Activated T-helper 17 cell treated with anti-CD3 and anti-CD28 coated beads, Interleukin-2, amount 50 U/mL, for 72 hours (primary cell): ENCODE measurements around the gene LRTM2. TPM values are rescaled to one million over a fixed set of nuclear protein-coding genes. Genes with fewer than 3 reads are reported as not detected.
A peak's percentile ranks its signal among the peaks of the same experiment; 100 is the strongest.

Experiments
- ATAC-seq: fragments of 150-1000 bp; cut with Tn5 transposase; replicated peaks from 2 replicates; pipeline ENCODE4 v1.10.0; 2021; ENCODE audit warnings: mild to moderate bottlenecking, moderate library complexity
- H3K27ac Mint-ChIP-seq: one replicate; pipeline ENCODE4 v1.8.0; 2022; ENCODE audit warnings: mixed read lengths
- H3K27me3 Mint-ChIP-seq: one replicate; pipeline ENCODE4 v1.8.0; 2022; ENCODE audit warnings: mixed read lengths
- H3K36me3 Mint-ChIP-seq: one replicate; pipeline ENCODE4 v1.8.0; 2022; ENCODE audit warnings: low read depth, mild to moderate bottlenecking, mixed read lengths
- H3K4me1 Mint-ChIP-seq: one replicate; pipeline ENCODE4 v1.8.0; 2022; ENCODE audit warnings: mixed read lengths
- H3K4me3 Mint-ChIP-seq: one replicate; pipeline ENCODE4 v1.8.0; 2022; ENCODE audit warnings: mild to moderate bottlenecking, mixed read lengths
- H3K9me3 Mint-ChIP-seq: one replicate; pipeline ENCODE4 v1.8.0; 2022; ENCODE audit warnings: mixed read lengths
- total RNA-seq, 2 donors: library from RNA; stranded (reverse); gene quantifications; one replicate each; pipeline ENCODE4 v1.2.3, GENCODE V29; 2022

Gene LRTM2
- total RNA-seq = not detected

- Mint-ChIP-seq H3K4me3 (no peak within 1 kb of the TSS), H3K4me1 (no peaks in the 10 kb centered on the region), H3K36me3 (no peaks in the 10 kb centered on the region), H3K27ac (no peak within 1 kb of the TSS), H3K27me3 (peaks cover 27% of the 10 kb centered on the region), H3K9me3 (no peaks in the 10 kb centered on the region)
- no peak for ATAC-seq
Observed at GRCh38 chr12:1820191-1820895, at the start of gene LRTM2. Gene LRTM2, plus strand, starts transcription at chr12:1820565. Its CDS starts 7,584 bp downstream, at chr12:1828149.

DNA sequence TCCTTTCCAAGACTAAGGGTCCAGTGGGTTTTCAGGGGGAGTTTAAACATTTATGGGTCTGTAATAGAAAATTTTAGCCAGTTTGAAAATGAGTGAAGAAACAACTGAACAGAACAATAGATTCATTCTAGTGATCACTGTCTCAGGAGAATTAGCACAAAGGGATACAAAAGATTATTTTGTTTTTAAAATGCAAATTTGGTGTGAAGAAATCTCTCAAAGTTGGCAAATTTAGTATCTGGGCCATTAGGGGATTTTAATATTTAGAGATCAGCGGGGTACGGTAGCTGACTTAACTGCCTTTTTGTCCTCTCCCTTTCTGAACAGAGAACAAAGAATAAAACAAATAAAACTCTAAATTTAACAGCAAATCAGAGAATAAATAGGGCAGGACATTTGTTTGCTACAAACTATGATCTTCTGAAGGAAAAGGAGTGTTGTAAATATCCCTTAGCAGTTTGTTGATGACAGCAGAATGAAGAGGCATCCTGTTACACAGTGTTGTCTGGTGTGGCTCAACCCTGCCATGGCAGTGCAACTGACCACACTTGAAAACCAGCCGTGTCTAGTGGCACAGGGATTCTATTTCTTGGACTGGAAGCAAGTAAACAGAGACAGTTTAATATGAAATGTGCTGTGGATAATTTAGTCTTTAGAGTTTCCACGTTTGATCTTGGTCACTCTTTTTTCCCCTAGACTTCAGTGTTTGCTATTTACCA is 46.3 kb upstream of the LRTM2 start:
- peaks cover 15% of the 10 kb centered on the region for H3K4me1 Mint-ChIP-seq
- peaks cover 82% of the 10 kb centered on the region for H3K36me3 Mint-ChIP-seq
- H3K27me3 Mint-ChIP-seq = no peaks in the 10 kb centered on the region
- H3K27ac Mint-ChIP-seq = no peak overlapping the region
- no peak overlapping the region for H3K4me3 Mint-ChIP-seq
- H3K9me3 Mint-ChIP-seq = no peaks in the 10 kb centered on the region
- no peak for ATAC-seq

GRCh38 chr12:1776170-1776921 is 44.0 kb upstream of the LRTM2 start:
- Mint-ChIP-seq H3K9me3 (no peaks in the 10 kb centered on the region), H3K36me3 (peaks cover 81% of the 10 kb centered on the region), H3K27me3 (no peaks in the 10 kb centered on the region), H3K27ac (peak overlapping the region; percentile 12), H3K4me1 (peaks cover 15% of the 10 kb centered on the region), H3K4me3 (no peak overlapping the region)
- ATAC-seq = no peak

DNA sequence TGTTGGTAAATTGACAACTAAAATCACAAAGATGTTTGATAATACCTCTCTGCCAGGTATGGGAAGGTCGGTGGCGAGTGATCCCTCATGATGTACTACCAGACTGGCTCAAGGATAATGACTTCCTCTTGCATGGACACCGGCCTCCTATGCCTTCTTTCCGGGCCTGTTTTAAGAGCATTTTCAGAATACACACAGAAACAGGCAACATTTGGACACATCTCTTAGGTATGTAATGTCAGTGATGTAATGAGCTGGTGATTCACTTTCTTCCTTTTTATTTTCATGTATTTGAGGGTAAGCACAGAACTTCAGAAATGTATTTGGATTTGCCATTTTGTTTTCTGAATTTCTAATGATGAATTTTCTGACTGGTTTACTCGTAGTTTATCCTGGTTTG is 42.6 kb upstream of the LRTM2 start:
- Mint-ChIP-seq H3K27me3 (no peaks in the 10 kb centered on the region), H3K9me3 (no peaks in the 10 kb centered on the region), H3K4me1 (peaks cover 15% of the 10 kb centered on the region), H3K4me3 (no peak overlapping the region), H3K36me3 (peaks cover 74% of the 10 kb centered on the region), H3K27ac (no peak overlapping the region)
- ATAC-seq = no peak

GRCh38 chr12:1778911-1779310 is 41.5 kb upstream of the LRTM2 start:
- peaks cover 15% of the 10 kb centered on the region for H3K4me1 Mint-ChIP-seq
- H3K27ac Mint-ChIP-seq = no peak overlapping the region
- H3K4me3 Mint-ChIP-seq = no peak overlapping the region
- H3K9me3 Mint-ChIP-seq = no peaks in the 10 kb centered on the region
- no peaks in the 10 kb centered on the region for H3K27me3 Mint-ChIP-seq
- no peak for ATAC-seq
- peaks cover 74% of the 10 kb centered on the region for H3K36me3 Mint-ChIP-seq

DNA sequence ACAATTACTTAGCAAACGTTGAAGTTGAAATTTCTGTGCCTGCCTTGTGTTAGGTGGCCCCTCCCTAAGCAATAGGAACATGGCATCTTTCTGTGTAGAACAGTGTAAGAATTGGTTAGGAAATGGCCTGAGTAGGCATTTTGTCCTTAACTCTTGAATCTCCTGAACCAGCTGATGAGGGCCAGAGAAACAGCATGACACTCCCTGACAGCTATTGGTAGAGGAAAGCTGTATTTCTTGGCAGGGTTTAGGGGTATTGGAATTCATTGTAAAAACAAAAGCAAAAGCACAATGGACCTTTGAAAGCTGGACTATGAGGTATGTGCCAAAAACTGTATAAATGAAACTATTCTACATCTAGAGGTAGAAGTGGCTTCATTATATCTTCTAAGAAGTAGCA is 40.6 kb upstream of the LRTM2 start:
- Mint-ChIP-seq H3K36me3 (peaks cover 74% of the 10 kb centered on the region), H3K27me3 (no peaks in the 10 kb centered on the region), H3K4me1 (peaks cover 10% of the 10 kb centered on the region), H3K27ac (no peak overlapping the region), H3K4me3 (no peak overlapping the region), H3K9me3 (no peaks in the 10 kb centered on the region)
- ATAC-seq = no peak

GRCh38 chr12:1781772-1782171 is 38.6 kb upstream of the LRTM2 start:
- ATAC-seq = no peak
- Mint-ChIP-seq H3K27me3 (no peaks in the 10 kb centered on the region), H3K4me1 (peaks cover 5% of the 10 kb centered on the region), H3K9me3 (no peaks in the 10 kb centered on the region), H3K36me3 (peaks cover 72% of the 10 kb centered on the region), H3K27ac (no peak overlapping the region), H3K4me3 (no peak overlapping the region)

GRCh38 chr12:1782215-1782614 is 38.1 kb upstream of the LRTM2 start:
- Mint-ChIP-seq H3K4me1 (peaks cover 5% of the 10 kb centered on the region), H3K27me3 (no peaks in the 10 kb centered on the region), H3K4me3 (no peak overlapping the region), H3K9me3 (no peaks in the 10 kb centered on the region), H3K27ac (no peak overlapping the region), H3K36me3 (peaks cover 69% of the 10 kb centered on the region)
- no peak for ATAC-seq

DNA sequence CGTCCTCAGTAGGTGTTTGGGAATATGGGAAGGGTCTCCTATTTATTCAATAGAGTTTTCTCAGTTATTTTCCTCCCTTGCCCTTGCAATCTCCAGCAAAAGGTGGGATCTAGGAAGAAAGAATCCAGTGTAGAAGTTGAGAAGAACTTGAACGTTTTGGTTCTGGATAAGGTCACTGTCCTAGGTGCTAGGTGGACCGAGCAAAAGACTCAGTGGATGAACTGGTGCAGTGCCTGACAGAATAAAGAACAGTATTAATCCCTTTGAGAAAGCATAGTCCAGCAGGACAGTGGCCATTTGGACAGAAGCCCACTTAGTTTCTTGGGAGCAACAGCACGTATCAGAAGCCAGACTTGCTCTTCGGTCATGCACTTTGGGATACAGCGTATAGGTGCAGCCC is 32.7 kb upstream of the LRTM2 start:
- Mint-ChIP-seq H3K27me3 (no peaks in the 10 kb centered on the region), H3K4me1 (peaks cover 15% of the 10 kb centered on the region), H3K9me3 (no peaks in the 10 kb centered on the region), H3K4me3 (no peak overlapping the region), H3K27ac (no peak overlapping the region), H3K36me3 (peaks cover 36% of the 10 kb centered on the region)
- no peak for ATAC-seq

- H3K9me3 Mint-ChIP-seq = no peaks in the 10 kb centered on the region
- ATAC-seq = no peak
- H3K4me1 Mint-ChIP-seq = peaks cover 11% of the 10 kb centered on the region
- no peaks in the 10 kb centered on the region for H3K27me3 Mint-ChIP-seq
- peaks cover 9% of the 10 kb centered on the region for H3K36me3 Mint-ChIP-seq
- H3K4me3 Mint-ChIP-seq = no peak overlapping the region
- peak overlapping the region; percentile 83 for H3K27ac Mint-ChIP-seq
Observed at GRCh38 chr12:1790444-1790843, 29.9 kb upstream of the LRTM2 start.

DNA sequence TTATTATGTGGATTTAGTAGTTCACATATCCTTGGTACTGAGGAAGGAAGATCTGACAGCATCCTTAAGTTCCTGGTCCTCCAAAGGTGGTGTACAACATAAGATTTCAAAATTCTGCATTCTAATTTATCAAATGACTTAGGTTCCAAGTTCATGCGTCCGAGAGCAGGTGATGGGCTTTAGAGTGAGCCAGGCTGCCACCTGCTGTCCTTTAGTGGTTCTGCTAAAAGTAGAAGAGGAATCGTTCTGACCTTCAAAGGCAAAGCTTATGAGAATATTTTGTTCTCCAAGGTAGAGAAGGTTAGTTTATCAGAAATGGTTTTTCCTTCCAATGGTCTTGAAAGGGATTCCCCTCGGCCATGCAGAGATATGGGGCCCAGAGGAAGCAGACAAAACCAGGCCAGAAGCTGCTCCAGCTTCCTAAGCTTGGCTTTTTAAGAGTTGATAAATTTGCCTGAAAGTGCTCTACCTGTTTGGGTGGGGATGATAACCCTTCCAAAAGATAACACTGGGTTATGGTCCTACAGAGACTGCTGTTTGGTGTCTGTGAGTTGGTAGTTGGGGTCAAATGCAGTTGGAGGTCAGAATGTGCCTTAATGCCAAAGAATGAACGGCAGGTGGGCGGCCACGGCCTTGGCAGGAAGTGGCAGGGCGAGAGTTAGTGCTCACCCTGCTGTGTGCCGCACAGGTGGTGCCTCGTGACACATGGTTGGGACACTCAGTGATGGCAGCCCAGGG is 29.1 kb upstream of the LRTM2 start:
- peak overlapping the region; percentile 51 for H3K4me3 Mint-ChIP-seq
- H3K27ac Mint-ChIP-seq = peak overlapping the region; percentile 83
- ATAC-seq = peak; percentile 34
- H3K4me1 Mint-ChIP-seq = peaks cover 10% of the 10 kb centered on the region
- peaks cover under 1% of the 10 kb centered on the region for H3K36me3 Mint-ChIP-seq
- H3K9me3 Mint-ChIP-seq = no peaks in the 10 kb centered on the region
- H3K27me3 Mint-ChIP-seq = no peaks in the 10 kb centered on the region

- ATAC-seq = no peak
- H3K9me3 Mint-ChIP-seq = no peaks in the 10 kb centered on the region
- peaks cover 10% of the 10 kb centered on the region for H3K4me1 Mint-ChIP-seq
- H3K36me3 Mint-ChIP-seq = no peaks in the 10 kb centered on the region
- peak overlapping the region; percentile 83 for H3K27ac Mint-ChIP-seq
- no peak overlapping the region for H3K4me3 Mint-ChIP-seq
- H3K27me3 Mint-ChIP-seq = no peaks in the 10 kb centered on the region
Observed at GRCh38 chr12:1792406-1792805, 28.0 kb upstream of the LRTM2 start.

DNA sequence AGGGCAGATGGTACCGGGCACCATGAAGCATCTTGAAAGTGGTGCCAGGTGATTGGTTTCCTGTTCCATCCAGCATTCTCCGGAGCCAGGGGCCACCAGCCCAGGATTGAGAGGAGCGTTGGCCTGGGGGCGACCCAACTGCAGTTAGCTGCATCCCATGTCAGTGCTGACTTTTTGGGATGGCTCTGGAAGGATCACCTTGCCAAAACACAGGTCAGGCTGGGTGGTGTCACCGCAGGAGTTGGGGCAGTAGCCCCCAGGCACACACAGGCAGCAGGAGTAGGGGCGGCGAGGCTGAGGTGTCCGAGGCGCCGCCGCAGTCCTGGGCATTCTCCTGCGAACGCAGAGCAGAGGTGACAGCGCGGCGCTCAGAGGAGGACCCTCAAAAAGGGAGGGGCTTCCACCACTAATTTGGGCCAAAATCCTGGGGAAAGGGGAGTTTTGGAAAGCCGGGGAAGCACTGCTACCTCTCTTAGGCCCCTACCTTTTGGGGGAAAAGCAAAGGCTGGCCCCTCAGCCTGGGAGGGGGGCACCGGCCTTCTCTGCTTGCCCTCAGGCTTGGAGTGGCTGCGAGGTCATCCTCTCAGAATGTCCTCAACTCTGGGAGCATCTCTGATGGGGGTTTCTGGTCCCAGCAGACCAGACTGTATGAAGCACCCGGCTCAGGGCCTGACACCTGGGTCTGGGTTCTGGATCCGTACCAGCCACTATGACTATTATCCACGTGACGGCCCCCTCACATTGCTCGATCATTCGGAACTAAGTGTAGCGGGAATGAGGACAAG is 26.7 kb upstream of the LRTM2 start:
- no peaks in the 10 kb centered on the region for H3K36me3 Mint-ChIP-seq
- no peaks in the 10 kb centered on the region for H3K27me3 Mint-ChIP-seq
- H3K4me3 Mint-ChIP-seq = no peak overlapping the region
- no peak for ATAC-seq
- no peaks in the 10 kb centered on the region for H3K9me3 Mint-ChIP-seq
- peak overlapping the region; percentile 36 for H3K27ac Mint-ChIP-seq
- H3K4me1 Mint-ChIP-seq = peaks cover 10% of the 10 kb centered on the region
